Aortic smooth muscle cell (primary cell): ENCODE data around the gene EEPD1. TPM values are rescaled to one million over a fixed set of nuclear protein-coding genes. Genes with fewer than 3 reads are reported as not detected.

Experiments
- total RNA-seq: library from RNA; depleted of rRNA; stranded (reverse); fragments of >200 nt; gene quantifications from 2 replicates; pipeline ENCODE4 v1.2.3, GENCODE V29; 2014

Gene EEPD1
- 3.2 and 6.9 TPM in 2 replicates for total RNA-seq

GRCh38 chr7:36152756-36153570 lies at the start of gene EEPD1:
Gene EEPD1, plus strand, starts transcription at chr7:36153254. Its CDS starts 1,071 bp downstream, at chr7:36154325.

Other genes starting within 250 kb of the EEPD1 start
- 61.6 and 80.6 TPM in 2 replicates for gene ANLN, start 236.6 kb downstream of the EEPD1 start, total RNA-seq